Measurements from ENCODE around the gene SESTD1.

GRCh38 chr2:179313057-179313456 is 48.4 kb upstream of the SESTD1 start:
- no peak for TF ChIP-seq ZFP3 (CRISPR knock-in tag; IDR thresholded peaks at IDR 0.05)
- no peak for TF ChIP-seq ZNF70 (CRISPR knock-in tag; IDR thresholded peaks at IDR 0.05)
- no peak for TF ChIP-seq TCF4 (CRISPR knock-in tag; IDR thresholded peaks at IDR 0.05; ENCODE audit: borderline replicate concordance)
- TF ChIP-seq ZC3H10 (CRISPR knock-in tag; IDR thresholded peaks at IDR 0.05): no peak
- no peak for TF ChIP-seq ARNTL (CRISPR knock-in tag; IDR thresholded peaks at IDR 0.05; ENCODE audit: borderline replicate concordance, low read depth)
- TF ChIP-seq RARB (CRISPR knock-in tag; IDR thresholded peaks at IDR 0.05): no peak
- TF ChIP-seq ZNF8 (CRISPR knock-in tag; IDR thresholded peaks at IDR 0.05): no peak
- TF ChIP-seq ZNF565 (CRISPR knock-in tag; conservative IDR thresholded peaks at IDR 0.05; ENCODE audit: low read depth): no peak

All from SK-N-SH treated with all-trans-retinoic acid at 6 μM for 48 hours (cell line).